ENCODE measurements around the gene C9orf153.
"Not testable (repeated sequence)": the region's sequence is repeated elsewhere in the genome, so short reads cannot be mapped to it uniquely, and the experiment has no call there.

The C9orf153 gene

GRCh38 chr9:86298873-86299272 lies 39.4 kb upstream of the C9orf153 start:
- no peak for DNase-seq (ENCODE audit: low spot score)
- in situ Hi-C loops (cut with MboI; ENCODE audit: low pct_unique_long_range_greater_than_20kb, low sequenced_read_pairs, unreplicated experiment): loop anchor here (25.0 kb wide), 1 partner anchor 487 kb away; no protein-coding TSS in a partner anchor

GRCh38 chr9:86290341-86290740 lies 30.9 kb upstream of the C9orf153 start:
- DNase-seq (ENCODE audit: low spot score): not testable (repeated sequence)
- in situ Hi-C loops (cut with MboI; ENCODE audit: low pct_unique_long_range_greater_than_20kb, low sequenced_read_pairs, unreplicated experiment): loop anchor here (25.0 kb wide), 1 partner anchor 478 kb away; no protein-coding TSS in a partner anchor

More at GRCh38 chr9:86298873-86299272, 39.4 kb upstream of the C9orf153 start:
- TF ChIP-seq, protein P1, sequence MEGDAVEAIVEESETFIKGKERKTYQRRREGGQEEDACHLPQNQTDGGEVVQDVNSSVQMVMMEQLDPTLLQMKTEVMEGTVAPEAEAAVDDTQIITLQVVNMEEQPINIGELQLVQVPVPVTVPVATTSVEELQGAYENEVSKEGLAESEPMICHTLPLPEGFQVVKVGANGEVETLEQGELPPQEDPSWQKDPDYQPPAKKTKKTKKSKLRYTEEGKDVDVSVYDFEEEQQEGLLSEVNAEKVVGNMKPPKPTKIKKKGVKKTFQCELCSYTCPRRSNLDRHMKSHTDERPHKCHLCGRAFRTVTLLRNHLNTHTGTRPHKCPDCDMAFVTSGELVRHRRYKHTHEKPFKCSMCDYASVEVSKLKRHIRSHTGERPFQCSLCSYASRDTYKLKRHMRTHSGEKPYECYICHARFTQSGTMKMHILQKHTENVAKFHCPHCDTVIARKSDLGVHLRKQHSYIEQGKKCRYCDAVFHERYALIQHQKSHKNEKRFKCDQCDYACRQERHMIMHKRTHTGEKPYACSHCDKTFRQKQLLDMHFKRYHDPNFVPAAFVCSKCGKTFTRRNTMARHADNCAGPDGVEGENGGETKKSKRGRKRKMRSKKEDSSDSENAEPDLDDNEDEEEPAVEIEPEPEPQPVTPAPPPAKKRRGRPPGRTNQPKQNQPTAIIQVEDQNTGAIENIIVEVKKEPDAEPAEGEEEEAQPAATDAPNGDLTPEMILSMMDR (IDR thresholded peaks at IDR 0.05; ENCODE audit: extremely low read depth, insufficient read depth, missing control alignments): no peak

DNA sequence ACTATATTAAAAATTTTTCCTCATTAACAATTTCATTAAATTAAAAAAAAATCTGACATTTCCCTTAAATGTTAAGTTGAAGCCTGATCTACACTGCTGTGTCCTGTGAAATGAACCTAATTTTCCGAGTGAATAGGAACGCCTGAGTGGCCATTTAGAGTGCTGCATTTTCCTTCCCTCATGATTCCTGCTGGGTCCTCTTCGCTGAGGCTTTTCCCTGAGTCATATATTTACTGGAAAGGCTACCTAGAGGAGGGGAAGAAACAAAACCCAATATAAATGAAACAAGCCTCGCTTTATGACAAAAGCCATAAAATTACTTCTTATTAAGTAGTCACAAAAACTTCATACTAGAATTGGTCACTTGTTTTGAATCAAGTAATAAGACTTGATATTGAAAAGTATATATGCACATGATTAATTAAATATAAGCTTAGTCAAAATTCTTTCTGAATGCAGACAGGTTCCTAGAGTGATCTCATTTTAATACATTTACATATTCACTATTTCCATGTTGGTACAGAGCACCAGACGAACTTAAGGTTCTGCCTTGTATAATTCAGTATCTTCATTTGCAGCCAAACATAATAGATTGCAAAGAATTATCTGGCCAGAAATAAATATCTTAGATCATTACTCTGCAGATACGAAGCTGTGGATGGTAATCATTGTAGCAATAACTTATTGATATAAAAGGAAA lies 29.2 kb upstream of the C9orf153 start:
- in situ Hi-C loops (cut with MboI; ENCODE audit: low pct_unique_long_range_greater_than_20kb, low sequenced_read_pairs, unreplicated experiment): loop anchor here (25.0 kb wide), 1 partner anchor 476 kb away; no protein-coding TSS in a partner anchor

GRCh38 chr9:86287013-86287412 lies 27.6 kb upstream of the C9orf153 start:
- no peak for DNase-seq (ENCODE audit: low spot score)
- in situ Hi-C loops (cut with MboI; ENCODE audit: low pct_unique_long_range_greater_than_20kb, low sequenced_read_pairs, unreplicated experiment): loop anchor here (25.0 kb wide), 1 partner anchor 475 kb away; no protein-coding TSS in a partner anchor
- TF ChIP-seq, protein P1 (IDR thresholded peaks at IDR 0.05; ENCODE audit: extremely low read depth, insufficient read depth, missing control alignments): peak; percentile 13

More for the DNA sequence above, 29.2 kb upstream of the C9orf153 start:
- no peak for DNase-seq (ENCODE audit: low spot score)
- TF ChIP-seq, protein P1 (IDR thresholded peaks at IDR 0.05; ENCODE audit: extremely low read depth, insufficient read depth, missing control alignments): no peak

DNA sequence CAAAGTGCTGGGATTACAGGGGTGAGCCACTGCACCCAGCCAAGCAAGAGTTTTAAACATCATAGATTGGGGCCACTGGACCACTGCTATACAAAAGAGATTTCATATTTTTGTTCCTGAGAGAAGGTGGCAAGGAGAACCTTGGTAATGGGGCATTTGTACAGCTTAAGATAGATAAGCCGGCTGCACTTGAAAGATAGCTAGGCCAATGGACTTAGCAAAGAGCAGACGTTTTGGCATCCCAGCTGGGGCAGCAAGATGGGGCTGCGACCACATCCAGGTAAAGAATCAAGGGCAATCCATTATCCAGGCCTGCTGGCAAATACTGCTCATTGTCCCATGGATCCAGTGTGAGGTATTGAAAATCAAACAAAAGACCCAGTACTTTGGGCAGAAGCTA lies 26.8 kb upstream of the C9orf153 start:
- DNase-seq (ENCODE audit: low spot score): no peak
- TF ChIP-seq, protein P1 (IDR thresholded peaks at IDR 0.05; ENCODE audit: extremely low read depth, insufficient read depth, missing control alignments): no peak
- in situ Hi-C loops (cut with MboI; ENCODE audit: low pct_unique_long_range_greater_than_20kb, low sequenced_read_pairs, unreplicated experiment): loop anchor here (25.0 kb wide), 1 partner anchor 474 kb away; no protein-coding TSS in a partner anchor

DNA sequence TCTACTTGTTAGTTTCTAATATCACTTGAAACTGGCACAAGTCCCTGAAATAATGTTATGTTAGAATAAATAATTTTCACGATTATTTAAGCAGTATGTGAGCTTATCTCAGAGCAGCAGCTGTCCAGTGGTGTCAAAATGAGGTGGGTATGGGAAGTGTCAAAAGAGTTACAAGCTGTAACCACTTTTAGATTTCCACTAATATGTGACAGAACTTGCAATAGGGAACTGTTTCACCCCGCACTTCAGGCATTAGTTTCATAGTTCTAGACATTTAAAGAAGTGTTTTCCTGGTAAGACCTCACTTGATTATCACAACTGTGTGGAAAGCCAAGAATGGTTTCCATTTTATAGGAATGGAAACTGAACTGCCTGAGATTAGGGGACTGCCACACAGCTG lies 25.8 kb upstream of the C9orf153 start:
- DNase-seq (ENCODE audit: low spot score): no peak
- TF ChIP-seq, protein P1 (IDR thresholded peaks at IDR 0.05; ENCODE audit: extremely low read depth, insufficient read depth, missing control alignments): no peak
- in situ Hi-C loops (cut with MboI; ENCODE audit: low pct_unique_long_range_greater_than_20kb, low sequenced_read_pairs, unreplicated experiment): loop anchor here (25.0 kb wide), 1 partner anchor 473 kb away; no protein-coding TSS in a partner anchor

DNA sequence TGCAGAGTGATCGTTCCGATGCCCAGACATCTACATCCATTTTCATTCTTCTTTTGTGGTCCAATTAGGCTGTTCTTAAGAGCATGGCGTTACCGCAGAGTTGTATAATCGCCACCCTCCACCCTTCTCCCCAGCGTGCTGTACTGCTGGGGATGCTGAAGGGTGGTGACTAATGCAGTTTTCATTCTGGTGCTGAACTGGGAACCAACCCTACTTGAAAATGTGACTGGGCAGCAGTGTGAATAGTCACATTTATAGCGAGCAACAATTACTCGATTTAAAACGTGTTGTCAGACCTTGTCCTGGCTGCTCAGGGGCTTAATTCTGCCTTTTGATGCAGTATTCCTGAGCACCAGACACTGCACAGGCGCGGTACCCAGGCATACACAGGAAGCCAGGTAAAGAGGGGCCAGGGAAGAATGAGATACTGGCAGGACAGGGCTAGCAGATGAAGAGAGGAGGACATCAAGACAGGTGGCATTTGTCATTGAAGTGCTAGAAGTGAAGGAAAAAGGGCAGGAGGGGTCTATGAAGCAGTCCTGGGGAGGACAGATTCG lies 23.6 kb upstream of the C9orf153 start:
- DNase-seq (ENCODE audit: low spot score): no peak
- TF ChIP-seq, protein P1 (IDR thresholded peaks at IDR 0.05; ENCODE audit: extremely low read depth, insufficient read depth, missing control alignments): no peak
- in situ Hi-C loops (cut with MboI; ENCODE audit: low pct_unique_long_range_greater_than_20kb, low sequenced_read_pairs, unreplicated experiment): loop anchor here (25.0 kb wide), 1 partner anchor 471 kb away; no protein-coding TSS in a partner anchor

Data from GM13977 (cell line).